Measurements from ENCODE around the gene PTS. TPM values are rescaled to one million over a fixed set of nuclear protein-coding genes. Genes with fewer than 3 reads are reported as not detected.

Gene PTS
- total RNA-seq, 1 experiment from 2014 or later = 26.7 TPM

DNA sequence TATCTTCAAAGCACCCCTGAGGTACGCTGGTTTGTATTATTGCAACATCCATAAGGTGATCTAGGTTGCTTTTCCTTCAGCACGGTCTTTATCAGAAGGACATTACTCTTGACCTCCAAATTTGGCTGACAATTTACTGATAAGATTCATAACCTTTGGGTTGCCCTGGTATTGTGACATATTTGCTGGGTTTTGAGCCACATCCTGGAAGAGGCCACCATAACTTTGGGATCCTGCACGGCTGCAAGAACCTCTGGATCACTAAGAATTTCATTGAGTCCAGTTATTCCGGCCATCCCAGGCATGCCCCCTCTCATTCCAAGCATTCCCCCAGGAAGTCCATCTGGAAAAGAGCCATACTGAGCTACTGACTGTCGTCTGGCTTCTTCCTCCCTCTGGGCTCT, 41.0 kb downstream of the PTS start:
- no peak for TF ChIP-seq GTF2I (CRISPR knock-in tag; conservative IDR thresholded peaks at IDR 0.05)
- TF ChIP-seq OVOL2 (CRISPR knock-in tag; IDR thresholded peaks at IDR 0.05; ENCODE audit: borderline replicate concordance) = no peak
- TF ChIP-seq, protein P1, sequence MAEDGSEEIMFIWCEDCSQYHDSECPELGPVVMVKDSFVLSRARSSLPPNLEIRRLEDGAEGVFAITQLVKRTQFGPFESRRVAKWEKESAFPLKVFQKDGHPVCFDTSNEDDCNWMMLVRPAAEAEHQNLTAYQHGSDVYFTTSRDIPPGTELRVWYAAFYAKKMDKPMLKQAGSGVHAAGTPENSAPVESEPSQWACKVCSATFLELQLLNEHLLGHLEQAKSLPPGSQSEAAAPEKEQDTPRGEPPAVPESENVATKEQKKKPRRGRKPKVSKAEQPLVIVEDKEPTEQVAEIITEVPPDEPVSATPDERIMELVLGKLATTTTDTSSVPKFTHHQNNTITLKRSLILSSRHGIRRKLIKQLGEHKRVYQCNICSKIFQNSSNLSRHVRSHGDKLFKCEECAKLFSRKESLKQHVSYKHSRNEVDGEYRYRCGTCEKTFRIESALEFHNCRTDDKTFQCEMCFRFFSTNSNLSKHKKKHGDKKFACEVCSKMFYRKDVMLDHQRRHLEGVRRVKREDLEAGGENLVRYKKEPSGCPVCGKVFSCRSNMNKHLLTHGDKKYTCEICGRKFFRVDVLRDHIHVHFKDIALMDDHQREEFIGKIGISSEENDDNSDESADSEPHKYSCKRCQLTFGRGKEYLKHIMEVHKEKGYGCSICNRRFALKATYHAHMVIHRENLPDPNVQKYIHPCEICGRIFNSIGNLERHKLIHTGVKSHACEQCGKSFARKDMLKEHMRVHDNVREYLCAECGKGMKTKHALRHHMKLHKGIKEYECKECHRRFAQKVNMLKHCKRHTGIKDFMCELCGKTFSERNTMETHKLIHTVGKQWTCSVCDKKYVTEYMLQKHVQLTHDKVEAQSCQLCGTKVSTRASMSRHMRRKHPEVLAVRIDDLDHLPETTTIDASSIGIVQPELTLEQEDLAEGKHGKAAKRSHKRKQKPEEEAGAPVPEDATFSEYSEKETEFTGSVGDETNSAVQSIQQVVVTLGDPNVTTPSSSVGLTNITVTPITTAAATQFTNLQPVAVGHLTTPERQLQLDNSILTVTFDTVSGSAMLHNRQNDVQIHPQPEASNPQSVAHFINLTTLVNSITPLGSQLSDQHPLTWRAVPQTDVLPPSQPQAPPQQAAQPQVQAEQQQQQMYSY (CRISPR knock-in tag; IDR thresholded peaks at IDR 0.05) = no peak
- TF ChIP-seq, protein P2, sequence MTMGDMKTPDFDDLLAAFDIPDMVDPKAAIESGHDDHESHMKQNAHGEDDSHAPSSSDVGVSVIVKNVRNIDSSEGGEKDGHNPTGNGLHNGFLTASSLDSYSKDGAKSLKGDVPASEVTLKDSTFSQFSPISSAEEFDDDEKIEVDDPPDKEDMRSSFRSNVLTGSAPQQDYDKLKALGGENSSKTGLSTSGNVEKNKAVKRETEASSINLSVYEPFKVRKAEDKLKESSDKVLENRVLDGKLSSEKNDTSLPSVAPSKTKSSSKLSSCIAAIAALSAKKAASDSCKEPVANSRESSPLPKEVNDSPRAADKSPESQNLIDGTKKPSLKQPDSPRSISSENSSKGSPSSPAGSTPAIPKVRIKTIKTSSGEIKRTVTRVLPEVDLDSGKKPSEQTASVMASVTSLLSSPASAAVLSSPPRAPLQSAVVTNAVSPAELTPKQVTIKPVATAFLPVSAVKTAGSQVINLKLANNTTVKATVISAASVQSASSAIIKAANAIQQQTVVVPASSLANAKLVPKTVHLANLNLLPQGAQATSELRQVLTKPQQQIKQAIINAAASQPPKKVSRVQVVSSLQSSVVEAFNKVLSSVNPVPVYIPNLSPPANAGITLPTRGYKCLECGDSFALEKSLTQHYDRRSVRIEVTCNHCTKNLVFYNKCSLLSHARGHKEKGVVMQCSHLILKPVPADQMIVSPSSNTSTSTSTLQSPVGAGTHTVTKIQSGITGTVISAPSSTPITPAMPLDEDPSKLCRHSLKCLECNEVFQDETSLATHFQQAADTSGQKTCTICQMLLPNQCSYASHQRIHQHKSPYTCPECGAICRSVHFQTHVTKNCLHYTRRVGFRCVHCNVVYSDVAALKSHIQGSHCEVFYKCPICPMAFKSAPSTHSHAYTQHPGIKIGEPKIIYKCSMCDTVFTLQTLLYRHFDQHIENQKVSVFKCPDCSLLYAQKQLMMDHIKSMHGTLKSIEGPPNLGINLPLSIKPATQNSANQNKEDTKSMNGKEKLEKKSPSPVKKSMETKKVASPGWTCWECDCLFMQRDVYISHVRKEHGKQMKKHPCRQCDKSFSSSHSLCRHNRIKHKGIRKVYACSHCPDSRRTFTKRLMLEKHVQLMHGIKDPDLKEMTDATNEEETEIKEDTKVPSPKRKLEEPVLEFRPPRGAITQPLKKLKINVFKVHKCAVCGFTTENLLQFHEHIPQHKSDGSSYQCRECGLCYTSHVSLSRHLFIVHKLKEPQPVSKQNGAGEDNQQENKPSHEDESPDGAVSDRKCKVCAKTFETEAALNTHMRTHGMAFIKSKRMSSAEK (CRISPR knock-in tag; IDR thresholded peaks at IDR 0.05; ENCODE audit: borderline replicate concordance) = no peak
- TF ChIP-seq NFYB (CRISPR knock-in tag; conservative IDR thresholded peaks at IDR 0.05; ENCODE audit: low read depth) = no peak
- TF ChIP-seq, protein P3, sequence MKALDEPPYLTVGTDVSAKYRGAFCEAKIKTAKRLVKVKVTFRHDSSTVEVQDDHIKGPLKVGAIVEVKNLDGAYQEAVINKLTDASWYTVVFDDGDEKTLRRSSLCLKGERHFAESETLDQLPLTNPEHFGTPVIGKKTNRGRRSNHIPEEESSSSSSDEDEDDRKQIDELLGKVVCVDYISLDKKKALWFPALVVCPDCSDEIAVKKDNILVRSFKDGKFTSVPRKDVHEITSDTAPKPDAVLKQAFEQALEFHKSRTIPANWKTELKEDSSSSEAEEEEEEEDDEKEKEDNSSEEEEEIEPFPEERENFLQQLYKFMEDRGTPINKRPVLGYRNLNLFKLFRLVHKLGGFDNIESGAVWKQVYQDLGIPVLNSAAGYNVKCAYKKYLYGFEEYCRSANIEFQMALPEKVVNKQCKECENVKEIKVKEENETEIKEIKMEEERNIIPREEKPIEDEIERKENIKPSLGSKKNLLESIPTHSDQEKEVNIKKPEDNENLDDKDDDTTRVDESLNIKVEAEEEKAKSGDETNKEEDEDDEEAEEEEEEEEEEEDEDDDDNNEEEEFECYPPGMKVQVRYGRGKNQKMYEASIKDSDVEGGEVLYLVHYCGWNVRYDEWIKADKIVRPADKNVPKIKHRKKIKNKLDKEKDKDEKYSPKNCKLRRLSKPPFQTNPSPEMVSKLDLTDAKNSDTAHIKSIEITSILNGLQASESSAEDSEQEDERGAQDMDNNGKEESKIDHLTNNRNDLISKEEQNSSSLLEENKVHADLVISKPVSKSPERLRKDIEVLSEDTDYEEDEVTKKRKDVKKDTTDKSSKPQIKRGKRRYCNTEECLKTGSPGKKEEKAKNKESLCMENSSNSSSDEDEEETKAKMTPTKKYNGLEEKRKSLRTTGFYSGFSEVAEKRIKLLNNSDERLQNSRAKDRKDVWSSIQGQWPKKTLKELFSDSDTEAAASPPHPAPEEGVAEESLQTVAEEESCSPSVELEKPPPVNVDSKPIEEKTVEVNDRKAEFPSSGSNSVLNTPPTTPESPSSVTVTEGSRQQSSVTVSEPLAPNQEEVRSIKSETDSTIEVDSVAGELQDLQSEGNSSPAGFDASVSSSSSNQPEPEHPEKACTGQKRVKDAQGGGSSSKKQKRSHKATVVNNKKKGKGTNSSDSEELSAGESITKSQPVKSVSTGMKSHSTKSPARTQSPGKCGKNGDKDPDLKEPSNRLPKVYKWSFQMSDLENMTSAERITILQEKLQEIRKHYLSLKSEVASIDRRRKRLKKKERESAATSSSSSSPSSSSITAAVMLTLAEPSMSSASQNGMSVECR (CRISPR knock-in tag; IDR thresholded peaks at IDR 0.05; ENCODE audit: borderline replicate concordance) = no peak
- TF ChIP-seq, protein P4, sequence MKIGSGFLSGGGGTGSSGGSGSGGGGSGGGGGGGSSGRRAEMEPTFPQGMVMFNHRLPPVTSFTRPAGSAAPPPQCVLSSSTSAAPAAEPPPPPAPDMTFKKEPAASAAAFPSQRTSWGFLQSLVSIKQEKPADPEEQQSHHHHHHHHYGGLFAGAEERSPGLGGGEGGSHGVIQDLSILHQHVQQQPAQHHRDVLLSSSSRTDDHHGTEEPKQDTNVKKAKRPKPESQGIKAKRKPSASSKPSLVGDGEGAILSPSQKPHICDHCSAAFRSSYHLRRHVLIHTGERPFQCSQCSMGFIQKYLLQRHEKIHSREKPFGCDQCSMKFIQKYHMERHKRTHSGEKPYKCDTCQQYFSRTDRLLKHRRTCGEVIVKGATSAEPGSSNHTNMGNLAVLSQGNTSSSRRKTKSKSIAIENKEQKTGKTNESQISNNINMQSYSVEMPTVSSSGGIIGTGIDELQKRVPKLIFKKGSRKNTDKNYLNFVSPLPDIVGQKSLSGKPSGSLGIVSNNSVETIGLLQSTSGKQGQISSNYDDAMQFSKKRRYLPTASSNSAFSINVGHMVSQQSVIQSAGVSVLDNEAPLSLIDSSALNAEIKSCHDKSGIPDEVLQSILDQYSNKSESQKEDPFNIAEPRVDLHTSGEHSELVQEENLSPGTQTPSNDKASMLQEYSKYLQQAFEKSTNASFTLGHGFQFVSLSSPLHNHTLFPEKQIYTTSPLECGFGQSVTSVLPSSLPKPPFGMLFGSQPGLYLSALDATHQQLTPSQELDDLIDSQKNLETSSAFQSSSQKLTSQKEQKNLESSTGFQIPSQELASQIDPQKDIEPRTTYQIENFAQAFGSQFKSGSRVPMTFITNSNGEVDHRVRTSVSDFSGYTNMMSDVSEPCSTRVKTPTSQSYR (CRISPR knock-in tag; IDR thresholded peaks at IDR 0.05) = no peak
- TF ChIP-seq, protein P5, sequence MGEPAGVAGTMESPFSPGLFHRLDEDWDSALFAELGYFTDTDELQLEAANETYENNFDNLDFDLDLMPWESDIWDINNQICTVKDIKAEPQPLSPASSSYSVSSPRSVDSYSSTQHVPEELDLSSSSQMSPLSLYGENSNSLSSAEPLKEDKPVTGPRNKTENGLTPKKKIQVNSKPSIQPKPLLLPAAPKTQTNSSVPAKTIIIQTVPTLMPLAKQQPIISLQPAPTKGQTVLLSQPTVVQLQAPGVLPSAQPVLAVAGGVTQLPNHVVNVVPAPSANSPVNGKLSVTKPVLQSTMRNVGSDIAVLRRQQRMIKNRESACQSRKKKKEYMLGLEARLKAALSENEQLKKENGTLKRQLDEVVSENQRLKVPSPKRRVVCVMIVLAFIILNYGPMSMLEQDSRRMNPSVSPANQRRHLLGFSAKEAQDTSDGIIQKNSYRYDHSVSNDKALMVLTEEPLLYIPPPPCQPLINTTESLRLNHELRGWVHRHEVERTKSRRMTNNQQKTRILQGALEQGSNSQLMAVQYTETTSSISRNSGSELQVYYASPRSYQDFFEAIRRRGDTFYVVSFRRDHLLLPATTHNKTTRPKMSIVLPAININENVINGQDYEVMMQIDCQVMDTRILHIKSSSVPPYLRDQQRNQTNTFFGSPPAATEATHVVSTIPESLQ (CRISPR knock-in tag; IDR thresholded peaks at IDR 0.05) = no peak
- TF ChIP-seq ZNF219 (CRISPR knock-in tag; IDR thresholded peaks at IDR 0.05; ENCODE audit: borderline replicate concordance) = no peak
- TF ChIP-seq CBFB (CRISPR knock-in tag; IDR thresholded peaks at IDR 0.05; ENCODE audit: low read depth) = no peak
- TF ChIP-seq JUN (CRISPR knock-in tag; IDR thresholded peaks at IDR 0.05) = no peak
- Mint-ChIP-seq H3K27me3 (ENCODE audit: low read depth) (no peaks in the 10 kb centered on the region), H3K4me1 (peaks cover 7% of the 10 kb centered on the region), H3K27ac (no peak overlapping the region), H3K36me3 (no peaks in the 10 kb centered on the region), H3K9me3 (no peaks in the 10 kb centered on the region), H3K4me3 (no peak overlapping the region)
- CTCF ChIA-PET = interaction anchor here (6.1 kb wide), 1 partner anchor 13 kb away, joined by 22 read pairs; no protein-coding TSS in a partner anchor
- no peak for ATAC-seq
- DNase-seq (ENCODE audit: low spot score) = no peak
- POLR2A ChIA-PET = no interaction called here
